Measurements from ENCODE around the gene TTLL5. TPM values are rescaled to one million over a fixed set of nuclear protein-coding genes. Genes with fewer than 3 reads are reported as not detected.
A peak's percentile ranks its signal among the peaks of the same experiment; 100 is the strongest.

The TTLL5 gene
- total RNA-seq, 1 donor from 2014 or later, result 36.9 TPM

- DNase-seq, result no peak
These were observed 41.7 kb downstream of the TTLL5 start for GRCh38 chr14:75702616-75703261.

- no peak for DNase-seq
These were observed 42.4 kb downstream of the TTLL5 start for GRCh38 chr14:75703467-75703866.

GRCh38 chr14:75705014-75705413 is 44.0 kb downstream of the TTLL5 start:
- no peak for DNase-seq

DNA sequence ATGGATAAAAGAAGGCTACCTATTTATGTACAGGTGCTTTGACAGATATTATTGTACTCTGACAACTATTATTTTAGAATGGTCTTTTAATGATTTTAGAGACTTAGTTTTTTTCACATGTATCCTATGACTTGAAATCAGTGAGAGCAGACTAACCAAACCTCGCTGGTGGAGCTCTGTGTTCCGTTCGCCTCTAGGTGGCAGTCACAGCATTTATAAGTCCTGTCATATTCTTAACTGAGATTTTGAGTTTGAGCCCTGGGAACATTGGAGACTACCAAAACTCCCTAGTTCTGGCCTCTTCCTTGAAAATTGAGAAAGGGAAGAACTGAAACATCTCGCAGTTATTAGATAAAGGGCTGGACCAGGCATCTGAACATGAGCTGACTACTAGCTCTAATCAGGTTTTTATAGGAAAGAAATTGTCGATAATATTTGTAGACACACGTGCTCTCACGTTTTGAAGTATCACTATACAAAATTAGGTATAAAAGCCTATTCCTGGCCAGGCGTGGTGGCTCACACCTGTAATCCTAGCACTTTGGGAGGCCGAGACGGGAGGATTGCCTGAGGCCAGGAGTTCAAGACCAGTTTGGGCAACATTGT is 48.3 kb downstream of the TTLL5 start:
- peak; percentile 91 for DNase-seq

DNA sequence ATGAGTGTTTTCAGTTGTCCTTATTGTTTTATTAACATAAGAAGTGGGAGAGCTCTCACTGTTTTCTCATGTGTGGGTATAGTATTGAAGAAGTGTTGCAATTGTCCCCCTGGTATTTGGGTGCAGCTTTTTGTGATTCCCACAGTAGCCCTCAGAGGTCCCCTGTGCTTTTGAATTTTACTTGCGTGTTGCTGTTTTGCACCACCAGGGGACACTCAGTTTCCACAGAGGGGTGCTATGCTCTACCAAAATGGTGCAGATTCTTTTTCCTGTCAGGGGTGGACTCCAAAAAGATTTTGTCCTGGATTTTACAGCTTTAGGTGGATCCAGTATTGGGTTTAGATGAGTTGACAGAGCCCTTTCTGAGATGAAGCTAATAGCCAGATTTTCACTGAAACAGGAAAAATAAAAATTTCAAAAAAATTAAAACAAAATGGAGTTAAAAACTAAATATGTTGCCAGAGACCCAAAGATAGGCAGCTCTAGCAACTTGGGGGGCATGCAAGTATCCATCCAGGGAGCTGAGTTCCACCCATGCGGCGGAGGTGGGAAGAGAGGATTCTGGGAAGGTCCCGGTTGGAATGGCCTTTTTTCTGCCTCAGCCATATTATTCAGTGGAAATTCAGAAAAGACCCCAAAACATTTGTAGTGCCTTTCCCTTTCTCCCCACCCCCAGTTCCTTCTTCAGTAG is 50.2 kb downstream of the TTLL5 start:
- peak; percentile 67 for DNase-seq

DNA sequence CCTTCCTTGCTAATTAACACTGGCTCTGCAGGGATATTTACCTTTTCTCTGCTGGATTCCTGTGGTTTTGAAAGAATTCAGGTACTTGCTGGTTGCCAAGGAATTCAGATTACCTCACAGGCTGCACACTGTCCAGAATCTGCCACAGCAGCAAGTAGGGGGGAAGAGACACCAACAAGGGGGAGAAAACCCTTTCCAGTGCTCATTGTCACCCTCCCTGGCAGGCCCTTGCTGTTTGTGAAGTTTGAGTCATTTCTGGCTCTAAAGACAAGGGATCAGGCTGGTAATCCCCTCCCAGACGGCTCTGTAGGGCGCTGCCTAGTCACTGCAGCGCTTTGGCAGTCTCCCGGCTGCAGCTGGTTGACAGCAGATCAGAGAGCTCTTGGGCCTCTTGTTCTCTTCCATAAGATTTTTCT is 50.8 kb downstream of the TTLL5 start:
- peak; percentile 72 for DNase-seq

GRCh38 chr14:75714991-75715390 is 53.9 kb downstream of the TTLL5 start:
- peak; percentile 22 for DNase-seq

DNA sequence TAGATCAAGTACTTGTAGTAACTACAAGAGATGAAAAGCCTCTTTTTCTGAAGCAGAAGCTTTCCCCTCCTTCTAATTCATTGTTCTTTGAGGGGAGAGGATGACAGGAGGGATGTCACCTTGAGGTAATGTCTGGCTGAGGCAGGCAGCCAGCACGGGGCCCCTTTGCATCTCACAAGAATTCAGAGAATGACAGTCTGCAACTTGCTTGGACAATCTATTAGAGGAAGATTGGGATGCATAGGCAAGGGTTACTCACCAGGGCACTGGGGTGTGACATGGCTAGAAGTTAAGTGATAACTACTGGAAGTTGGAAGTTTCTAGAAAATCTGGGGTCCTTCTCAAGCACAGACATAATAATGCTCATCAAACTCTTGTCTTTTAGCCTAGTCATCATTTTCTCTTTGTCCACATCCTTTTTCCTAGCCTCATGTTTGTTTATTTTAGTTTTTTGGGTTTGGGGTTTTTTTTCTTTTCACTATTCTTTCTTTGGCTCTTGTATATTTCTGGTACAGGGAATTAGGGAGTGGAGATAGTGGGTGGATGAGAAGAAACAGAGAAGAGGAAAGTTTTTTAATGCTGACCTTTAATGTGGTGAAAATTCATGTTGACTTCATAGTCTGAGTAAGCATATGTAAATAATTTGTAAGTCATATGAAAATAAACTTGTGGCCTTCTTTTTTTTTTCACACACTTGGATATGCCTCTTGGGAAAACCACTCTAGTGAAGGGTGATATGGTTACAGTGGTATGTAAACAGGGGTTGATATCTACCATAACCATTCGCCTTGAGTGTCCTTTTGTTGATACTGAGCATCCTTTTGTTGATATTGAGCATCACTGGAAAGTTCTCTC is 55.1 kb downstream of the TTLL5 start:
- no peak for DNase-seq

GRCh38 chr14:75717729-75718128 is 56.7 kb downstream of the TTLL5 start:
- no peak for DNase-seq

GRCh38 chr14:75718199-75718598 is 57.2 kb downstream of the TTLL5 start:
- DNase-seq, result no peak

DNA sequence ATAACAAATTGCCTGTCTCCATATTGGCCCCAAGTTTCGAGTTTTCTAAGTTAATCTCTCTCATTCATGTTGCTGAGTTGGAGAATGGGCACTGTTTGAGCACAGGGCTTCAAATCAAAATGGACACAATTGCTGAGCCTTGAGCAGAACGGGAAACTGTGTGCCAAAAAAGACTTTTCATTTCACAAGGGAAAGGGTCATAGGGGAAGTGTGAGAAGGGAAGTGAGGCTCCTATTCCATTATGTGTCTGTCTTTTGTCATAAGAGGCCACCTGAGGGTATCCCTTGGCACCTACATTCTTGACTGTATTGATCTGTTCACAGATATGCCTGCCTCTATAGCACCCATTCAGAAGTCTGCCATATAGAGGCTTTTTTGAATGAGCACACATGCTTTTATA is 59.1 kb downstream of the TTLL5 start:
- DNase-seq, result no peak

GRCh38 chr14:75720842-75721498 is 59.9 kb downstream of the TTLL5 start:
- DNase-seq, result peak; percentile 58

- DNase-seq, result no peak
These were observed 62.7 kb downstream of the TTLL5 start for GRCh38 chr14:75723716-75724115.

- DNase-seq, result no peak
These were observed 63.6 kb downstream of the TTLL5 start for GRCh38 chr14:75724414-75725204.

DNA sequence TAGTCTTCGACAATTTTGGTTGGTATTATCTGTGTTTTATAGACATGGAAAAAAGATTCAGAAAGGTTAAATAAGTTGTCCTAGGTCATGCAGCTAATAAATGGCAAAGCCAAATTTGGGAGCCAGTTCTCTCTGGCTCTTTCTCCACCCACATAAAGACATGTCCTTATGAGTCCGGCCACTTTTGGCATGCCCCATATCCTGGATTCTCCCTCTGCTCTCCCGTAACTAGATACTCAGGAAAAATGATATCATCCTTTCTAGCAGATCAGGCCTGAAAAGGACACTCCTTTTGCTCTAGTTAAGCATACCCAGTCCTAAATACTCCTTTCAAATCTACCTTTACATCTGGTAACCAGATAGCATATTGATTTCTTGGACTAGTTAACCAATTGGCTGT is 64.4 kb downstream of the TTLL5 start:
- no peak for DNase-seq

GRCh38 chr14:75726321-75726720 is 65.3 kb downstream of the TTLL5 start:
- no peak for DNase-seq

DNA sequence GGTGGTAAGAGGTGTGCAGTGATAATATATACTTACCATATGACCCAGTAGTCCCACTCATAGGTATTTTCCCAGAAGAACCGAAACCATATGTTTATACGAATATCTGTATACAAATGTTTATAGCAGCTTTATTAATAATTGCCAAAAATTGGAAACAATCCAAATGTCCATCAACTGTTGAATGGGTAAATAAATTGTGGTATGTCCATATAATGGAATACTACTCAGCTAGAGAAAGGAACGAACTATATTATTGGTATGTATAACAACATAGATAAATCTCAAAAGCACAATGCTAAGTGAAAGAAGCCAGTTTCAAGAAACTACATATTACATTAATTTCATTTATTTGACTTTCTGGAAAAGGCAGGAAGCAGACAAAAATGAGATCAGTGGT is 66.1 kb downstream of the TTLL5 start:
- DNase-seq, result no peak

GRCh38 chr14:75732888-75733287 is 71.8 kb downstream of the TTLL5 start:
- no peak for DNase-seq

DNA sequence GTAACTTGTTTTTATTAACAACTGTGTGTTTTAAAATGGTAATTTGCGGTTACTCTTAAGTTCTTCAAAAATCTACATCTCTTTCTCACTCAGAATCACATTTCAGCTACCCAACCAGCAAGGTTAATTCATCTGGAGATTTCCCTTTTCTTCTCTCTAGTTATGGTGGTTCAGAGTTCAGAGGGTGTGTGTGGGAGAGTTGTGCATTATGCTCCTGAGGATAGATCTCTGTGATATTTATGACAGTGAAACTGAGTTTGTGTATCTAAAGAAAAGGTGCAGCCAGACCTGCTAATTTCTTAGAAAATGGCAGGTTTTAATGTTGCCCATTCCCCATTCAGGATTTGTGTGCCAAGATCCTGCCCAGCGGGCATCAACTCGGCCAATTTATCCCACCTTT is 73.8 kb downstream of the TTLL5 start:
- no peak for DNase-seq

- no peak for DNase-seq
These were observed 75.9 kb downstream of the TTLL5 start for GRCh38 chr14:75736845-75737485.

- DNase-seq, result no peak
These were observed 77.1 kb downstream of the TTLL5 start for GRCh38 chr14:75738192-75738591.

Data from dermis blood vessel endothelial cell (primary cell).